Measurements from ENCODE around the gene CORO2A. TPM values are rescaled to one million over a fixed set of nuclear protein-coding genes. Genes with fewer than 3 reads are reported as not detected.

CORO2A gene
- total and polyA plus RNA-seq, 10 of the 15 experiments (the other 5 are each of a cell fraction or from before 2014, with no cell fraction given), result 1.0 to 5.3 (median 3.5) TPM

DNA sequence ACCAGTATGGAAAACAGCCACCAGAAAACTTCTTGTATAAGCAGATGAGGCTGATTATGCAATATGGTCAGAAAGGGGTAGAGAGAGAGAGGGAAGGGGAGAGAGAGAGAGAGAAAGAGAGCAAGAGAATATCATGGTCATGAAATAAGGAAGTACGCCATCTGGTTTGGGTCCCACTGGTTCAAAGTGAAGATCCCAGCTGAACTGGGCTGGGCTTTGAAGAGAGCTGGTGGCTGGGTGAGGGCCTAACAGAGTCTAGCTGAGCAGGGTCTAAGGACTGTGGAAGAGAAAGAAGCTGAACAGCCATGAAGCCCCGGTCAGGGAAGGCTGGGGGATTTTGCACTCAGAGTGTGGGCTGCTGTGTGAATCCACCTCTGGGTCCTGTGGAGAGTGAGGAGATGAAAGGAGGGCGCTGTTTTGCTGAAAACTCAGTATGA, 88.0 kb downstream of the CORO2A start (continued):
- TF ChIP-seq, protein P1, sequence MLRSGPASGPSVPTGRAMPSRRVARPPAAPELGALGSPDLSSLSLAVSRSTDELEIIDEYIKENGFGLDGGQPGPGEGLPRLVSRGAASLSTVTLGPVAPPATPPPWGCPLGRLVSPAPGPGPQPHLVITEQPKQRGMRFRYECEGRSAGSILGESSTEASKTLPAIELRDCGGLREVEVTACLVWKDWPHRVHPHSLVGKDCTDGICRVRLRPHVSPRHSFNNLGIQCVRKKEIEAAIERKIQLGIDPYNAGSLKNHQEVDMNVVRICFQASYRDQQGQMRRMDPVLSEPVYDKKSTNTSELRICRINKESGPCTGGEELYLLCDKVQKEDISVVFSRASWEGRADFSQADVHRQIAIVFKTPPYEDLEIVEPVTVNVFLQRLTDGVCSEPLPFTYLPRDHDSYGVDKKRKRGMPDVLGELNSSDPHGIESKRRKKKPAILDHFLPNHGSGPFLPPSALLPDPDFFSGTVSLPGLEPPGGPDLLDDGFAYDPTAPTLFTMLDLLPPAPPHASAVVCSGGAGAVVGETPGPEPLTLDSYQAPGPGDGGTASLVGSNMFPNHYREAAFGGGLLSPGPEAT (IDR thresholded peaks at IDR 0.05; ENCODE audit: low read depth), result peak; percentile 37; the same call in 1 of the 2 replicates
- TF ChIP-seq IRF4 (IDR thresholded peaks at IDR 0.05; ENCODE audit: low read depth, low read length), result peak; percentile 60; the same call in 1 of the 2 replicates
- peak; percentile 48; the same call in 1 of the 2 replicates for TF ChIP-seq MTA2 (IDR thresholded peaks at IDR 0.05; ENCODE audit: low read depth)
- 0 out of 2 replicates have a peak, but pooled peaks have one; percentile 12 for TF ChIP-seq TCF3 (IDR thresholded peaks at IDR 0.05; ENCODE audit: borderline replicate concordance, insufficient read depth, low read depth, low read length)
- no peak for TF ChIP-seq TBL1XR1 (IDR thresholded peaks at IDR 0.05; ENCODE audit: low read depth, low read length)
- peak; percentile 60 for TF ChIP-seq TCF7 (IDR thresholded peaks at IDR 0.05; ENCODE audit: borderline replicate concordance)
- TF ChIP-seq SMC3 (IDR thresholded peaks at IDR 0.05; ENCODE audit: borderline replicate concordance, low read length), result 0 out of 2 replicates have a peak, but pooled peaks have one; percentile 5
- peak; percentile 56; the same call in 1 of the 2 replicates for TF ChIP-seq NBN (IDR thresholded peaks at IDR 0.05)
- TF ChIP-seq MEF2A (IDR thresholded peaks at IDR 0.05; ENCODE audit: insufficient read depth, low read depth, low read length), result 0 out of 2 replicates have a peak, but pooled peaks have one; percentile 13
- TF ChIP-seq CHD4 (IDR thresholded peaks at IDR 0.05), result no peak

DNA sequence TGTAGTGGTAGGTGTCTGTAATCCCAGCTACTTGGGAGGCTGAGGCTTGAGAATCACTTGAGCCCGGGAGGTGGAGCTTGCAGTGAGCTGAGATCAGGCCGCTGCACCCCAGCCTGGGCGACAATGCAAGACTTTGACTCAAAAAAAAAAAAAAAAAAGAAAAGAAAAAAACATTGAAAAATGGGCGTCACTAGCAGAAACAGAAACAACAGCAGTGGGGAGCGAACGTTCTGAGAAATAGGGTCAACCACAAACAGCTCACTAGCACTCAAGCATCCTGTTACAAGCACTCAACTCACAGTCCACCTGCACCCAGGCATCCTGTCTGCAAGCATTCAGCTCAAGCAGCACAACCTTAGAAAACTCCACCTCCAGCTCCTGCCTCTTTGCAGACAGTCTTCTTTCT, 90.6 kb downstream of the CORO2A start:
- no peak overlapping the region for H2AFZ ChIP-seq (ENCODE audit: control insufficient read depth, low read depth, low read length)
- peaks cover 5 to 12% of the 10 kb centered on the region in 2 experiments for H3K36me3 ChIP-seq (ENCODE audit: control insufficient read depth in 2 of 2, insufficient read depth in 2 of 2, low read length in 1 of 2)
- 0% methylated on average over 5 of the region's 6 CpGs for WGBS (ENCODE audit: insufficient coverage, insufficient replicate concordance, low lambda C conversion rate, missing lambda C conversion rate)
- in situ Hi-C loops (cut with MboI) (no loop called here), intact Hi-C loops (cut with micrococcal nuclease; ENCODE audit: unreplicated experiment) (loop anchor here (2.0 to 5.0 kb wide), 2 partner anchors 17 to 65 kb away; partner anchors contain the start of gene TRIM14)
- H3K4me1 ChIP-seq (ENCODE audit: control insufficient read depth, insufficient read depth, low read length), result peaks cover 87% of the 10 kb centered on the region
- H3K4me3 ChIP-seq, result peak overlapping the region; percentile 31; the same call in 1 of the 2 replicates
- H3K79me2 ChIP-seq (ENCODE audit: control insufficient read depth, insufficient read depth, low read length), result peaks cover 47% of the 10 kb centered on the region
- peak; percentile 90 for ATAC-seq
- H3K27ac ChIP-seq (ENCODE audit: control insufficient read depth, insufficient read depth), result peak overlapping the region; percentile 75
- CTCF ChIA-PET, result interaction anchor here (0.5 to 2.4 kb wide), 13 partner anchors 10 to 1040 kb away, joined by 3 to 10 read pairs (median 3); partner anchors contain the start of genes CORO2A and TRIM14
- peak overlapping the region; percentile 81 for H3K4me2 ChIP-seq (ENCODE audit: control insufficient read depth, insufficient read depth)
- peak; percentile 99 for FAIRE-seq
- BruUV-seq (replicated peaks), result no TSS peak
- H3K27me3 ChIP-seq (replicated peaks in 1 of 2; ENCODE audit: control insufficient read depth in 2 of 2, insufficient read depth in 2 of 2, low read length in 1 of 2), result no peaks in the 10 kb centered on the region
- SMC1A ChIA-PET (ENCODE audit: uncharacterized antibody, unreplicated experiment), result interaction anchor here (0.6 to 6.3 kb wide), 18 partner anchors 8 to 161 kb away, joined by 3 to 72 read pairs (median 4); partner anchors contain the start of gene TRIM14
- RAD21 ChIA-PET (ENCODE audit: unreplicated experiment), result interaction anchor here (0.7 to 3.2 kb wide), 13 partner anchors 10 to 162 kb away, joined by 3 to 34 read pairs (median 4); partner anchors contain the start of gene TRIM14
- H3K9me3 ChIP-seq (replicated peaks; ENCODE audit: control insufficient read depth, insufficient read depth, low read length), result no peaks in the 10 kb centered on the region; the same call in 2 of the 3 replicates
- POLR2A ChIA-PET, result interaction anchor here (0.6 to 1.6 kb wide), 16 partner anchors 8 to 1816 kb away, joined by 3 to 12 read pairs (median 6); partner anchors contain the start of genes ANP32B, NANS, TRIM14 and TRMO
- DNase-seq (ENCODE audit: low read depth, low spot score), result peak; percentile 99
- H4K20me1 ChIP-seq (ENCODE audit: control insufficient read depth, insufficient read depth), result no peaks in the 10 kb centered on the region
- H3K9ac ChIP-seq (ENCODE audit: control insufficient read depth, insufficient read depth, low read length), result no peak overlapping the region
- peak; percentile 97 for TF ChIP-seq RUNX3 (IDR thresholded peaks at IDR 0.05; ENCODE audit: low read length)
- TF ChIP-seq EP300 (IDR thresholded peaks at IDR 0.05; ENCODE audit: borderline replicate concordance in 1 of 2, control insufficient read depth in 1 of 2, low read depth in 2 of 2, low read length in 2 of 2), result peak; percentile 80 to 82
- peak in 1 of 2 experiments; percentile 7; a peak in 1 of 4 replicates for TF ChIP-seq SRF (IDR thresholded peaks at IDR 0.05; ENCODE audit: low read depth in 2 of 2, low read length in 2 of 2)
- TF ChIP-seq, protein P2, sequence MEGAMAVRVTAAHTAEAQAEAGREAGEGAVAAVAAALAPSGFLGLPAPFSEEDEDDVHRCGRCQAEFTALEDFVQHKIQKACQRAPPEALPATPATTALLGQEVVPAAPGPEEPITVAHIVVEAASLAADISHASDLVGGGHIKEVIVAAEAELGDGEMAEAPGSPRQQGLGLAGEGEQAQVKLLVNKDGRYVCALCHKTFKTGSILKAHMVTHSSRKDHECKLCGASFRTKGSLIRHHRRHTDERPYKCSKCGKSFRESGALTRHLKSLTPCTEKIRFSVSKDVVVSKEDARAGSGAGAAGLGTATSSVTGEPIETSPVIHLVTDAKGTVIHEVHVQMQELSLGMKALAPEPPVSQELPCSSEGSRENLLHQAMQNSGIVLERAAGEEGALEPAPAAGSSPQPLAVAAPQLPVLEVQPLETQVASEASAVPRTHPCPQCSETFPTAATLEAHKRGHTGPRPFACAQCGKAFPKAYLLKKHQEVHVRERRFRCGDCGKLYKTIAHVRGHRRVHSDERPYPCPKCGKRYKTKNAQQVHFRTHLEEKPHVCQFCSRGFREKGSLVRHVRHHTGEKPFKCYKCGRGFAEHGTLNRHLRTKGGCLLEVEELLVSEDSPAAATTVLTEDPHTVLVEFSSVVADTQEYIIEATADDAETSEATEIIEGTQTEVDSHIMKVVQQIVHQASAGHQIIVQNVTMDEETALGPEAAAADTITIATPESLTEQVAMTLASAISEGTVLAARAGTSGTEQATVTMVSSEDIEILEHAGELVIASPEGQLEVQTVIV (IDR thresholded peaks at IDR 0.05; ENCODE audit: borderline replicate concordance, partially characterized antibody), result no peak
- no peak for TF ChIP-seq SIX5 (IDR thresholded peaks at IDR 0.05; ENCODE audit: low read depth, low read length, severe bottlenecking)
- TF ChIP-seq CREB1 (IDR thresholded peaks at IDR 0.05; ENCODE audit: low read depth), result peak; percentile 71
- peak; percentile 89 for TF ChIP-seq ZNF24 (IDR thresholded peaks at IDR 0.05)
- peak; percentile 58 for TF ChIP-seq MEF2B (IDR thresholded peaks at IDR 0.05; ENCODE audit: partially characterized antibody, poor library complexity, severe bottlenecking)
- peak; percentile 68 for TF ChIP-seq NFIC (IDR thresholded peaks at IDR 0.05; ENCODE audit: low read depth, low read length)
- no peak for TF ChIP-seq ZSCAN29 (IDR thresholded peaks at IDR 0.05)
